Fibroblast of villous mesenchyme (primary cell): ENCODE data around the gene ALAS1. TPM values are rescaled to one million over a fixed set of nuclear protein-coding genes. Genes with fewer than 3 reads are reported as not detected.

Source experiments
- DNase-seq: peaks from one replicate; pipeline ENCODE4 v3.0.0-alpha.2; 2010; ENCODE audit warnings: low read depth
- H3K4me3 ChIP-seq: 2 replicates; pipeline ENCODE4 v1.5.1; 2011; ENCODE audit warnings: low read depth, mild to moderate bottlenecking, low read length
- total RNA-seq: library from RNA; depleted of rRNA; stranded (reverse); fragments of >200 nt; gene quantifications from 2 replicates; pipeline ENCODE4 v1.2.3, GENCODE V29; 2012
- TF ChIP-seq, protein P1 (sequence below): IDR thresholded peaks from 2 replicates; pipeline ENCODE4 v1.5.1; 2012; ENCODE audit warnings: low read depth, mild to moderate bottlenecking, low read length; ENCODE audit not compliant: insufficient read depth

The ALAS1 gene
- total RNA-seq, 1 donor = 52.2 TPM

GRCh38 chr3:52184690-52185089 is 13.3 kb upstream of the ALAS1 start:
- TF ChIP-seq, protein P1, sequence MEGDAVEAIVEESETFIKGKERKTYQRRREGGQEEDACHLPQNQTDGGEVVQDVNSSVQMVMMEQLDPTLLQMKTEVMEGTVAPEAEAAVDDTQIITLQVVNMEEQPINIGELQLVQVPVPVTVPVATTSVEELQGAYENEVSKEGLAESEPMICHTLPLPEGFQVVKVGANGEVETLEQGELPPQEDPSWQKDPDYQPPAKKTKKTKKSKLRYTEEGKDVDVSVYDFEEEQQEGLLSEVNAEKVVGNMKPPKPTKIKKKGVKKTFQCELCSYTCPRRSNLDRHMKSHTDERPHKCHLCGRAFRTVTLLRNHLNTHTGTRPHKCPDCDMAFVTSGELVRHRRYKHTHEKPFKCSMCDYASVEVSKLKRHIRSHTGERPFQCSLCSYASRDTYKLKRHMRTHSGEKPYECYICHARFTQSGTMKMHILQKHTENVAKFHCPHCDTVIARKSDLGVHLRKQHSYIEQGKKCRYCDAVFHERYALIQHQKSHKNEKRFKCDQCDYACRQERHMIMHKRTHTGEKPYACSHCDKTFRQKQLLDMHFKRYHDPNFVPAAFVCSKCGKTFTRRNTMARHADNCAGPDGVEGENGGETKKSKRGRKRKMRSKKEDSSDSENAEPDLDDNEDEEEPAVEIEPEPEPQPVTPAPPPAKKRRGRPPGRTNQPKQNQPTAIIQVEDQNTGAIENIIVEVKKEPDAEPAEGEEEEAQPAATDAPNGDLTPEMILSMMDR = no peak
- no peak for DNase-seq

GRCh38 chr3:52185311-52185710 is 12.6 kb upstream of the ALAS1 start:
- H3K4me3 ChIP-seq = no peak overlapping the region
- DNase-seq = no peak
- TF ChIP-seq, protein P1 = no peak

More at GRCh38 chr3:52184690-52185089, 13.3 kb upstream of the ALAS1 start:
- H3K4me3 ChIP-seq = no peak overlapping the region

- no peak overlapping the region for H3K4me3 ChIP-seq
- no peak for DNase-seq
- TF ChIP-seq, protein P1 = no peak
These were observed 12.1 kb upstream of the ALAS1 start for GRCh38 chr3:52185837-52186236.

GRCh38 chr3:52186729-52187128 is 11.2 kb upstream of the ALAS1 start:
- DNase-seq = no peak
- TF ChIP-seq, protein P1 = no peak
- no peak overlapping the region for H3K4me3 ChIP-seq

DNA sequence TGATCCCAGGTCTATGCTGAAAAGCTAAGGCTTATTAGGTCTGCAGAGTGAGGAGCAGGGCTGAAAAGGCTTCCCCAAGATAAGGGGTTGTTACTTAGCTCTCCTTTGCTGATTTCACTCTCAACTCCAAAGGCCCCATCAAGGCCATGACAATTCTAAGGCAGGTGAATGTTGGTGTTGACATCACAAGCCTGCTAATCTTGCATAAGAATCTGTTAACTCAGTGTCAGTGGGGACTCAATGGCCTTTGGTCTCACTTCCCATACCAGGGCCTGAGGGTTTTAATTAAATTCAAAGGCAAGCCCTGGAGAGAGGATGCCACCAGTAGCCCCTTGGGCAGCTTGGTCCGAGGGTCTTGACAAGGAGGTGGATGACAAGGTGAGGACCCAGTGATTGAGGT is 9.4 kb upstream of the ALAS1 start:
- TF ChIP-seq, protein P1 = no peak
- no peak for DNase-seq
- no peak overlapping the region for H3K4me3 ChIP-seq

DNA sequence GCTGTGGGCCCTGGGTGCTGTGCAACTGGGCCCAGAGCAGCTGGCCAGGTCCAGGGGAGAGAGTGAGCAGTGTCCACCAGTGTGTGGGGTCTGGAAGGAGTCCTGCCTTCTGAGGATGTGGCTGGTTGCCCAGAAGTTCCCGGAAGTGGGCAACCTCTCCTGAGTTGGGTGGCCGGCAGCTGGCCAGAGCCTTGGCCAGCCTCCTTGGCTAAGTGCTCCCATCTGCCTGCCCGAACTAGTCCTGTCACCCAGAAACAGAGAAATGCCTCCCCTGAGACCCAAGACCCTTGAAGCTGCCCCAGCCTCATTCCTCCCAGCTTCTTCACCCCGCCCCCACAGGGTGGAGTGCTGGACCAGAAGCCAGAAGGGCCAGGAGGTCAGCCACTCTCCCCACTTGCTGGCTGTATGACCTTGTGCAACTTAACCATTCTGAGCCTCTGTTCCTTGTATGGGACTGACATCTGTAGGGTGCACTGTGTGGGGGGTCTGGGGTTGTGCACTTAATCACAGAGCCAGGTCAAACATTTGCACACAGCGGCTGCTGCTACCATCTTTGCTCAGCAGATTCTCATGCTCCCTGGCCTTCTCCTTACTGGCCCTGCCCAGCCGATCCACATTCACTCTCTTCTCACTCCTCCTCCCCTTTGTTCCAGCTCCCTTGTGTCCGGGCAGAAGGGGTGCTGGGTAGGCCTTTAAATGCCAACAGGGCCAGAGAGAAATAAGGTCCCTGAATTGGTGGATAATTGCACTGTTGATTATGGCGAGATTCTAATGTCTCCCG is 7.5 kb upstream of the ALAS1 start:
- peak; percentile 78 for DNase-seq
- H3K4me3 ChIP-seq = no peak overlapping the region
- TF ChIP-seq, protein P1 = no peak

GRCh38 chr3:52191663-52192062 is 6.3 kb upstream of the ALAS1 start:
- DNase-seq = no peak
- TF ChIP-seq, protein P1 = no peak
- H3K4me3 ChIP-seq = no peak overlapping the region
